ENCODE results near the gene NFX1. TPM values are rescaled to one million over a fixed set of nuclear protein-coding genes. Genes with fewer than 3 reads are reported as not detected.
A peak's percentile ranks its signal among the peaks of the same experiment; 100 is the strongest.

NFX1 gene
- total RNA-seq = 10 to 100 TPM; 38.8 to 39.8 TPM

DNA sequence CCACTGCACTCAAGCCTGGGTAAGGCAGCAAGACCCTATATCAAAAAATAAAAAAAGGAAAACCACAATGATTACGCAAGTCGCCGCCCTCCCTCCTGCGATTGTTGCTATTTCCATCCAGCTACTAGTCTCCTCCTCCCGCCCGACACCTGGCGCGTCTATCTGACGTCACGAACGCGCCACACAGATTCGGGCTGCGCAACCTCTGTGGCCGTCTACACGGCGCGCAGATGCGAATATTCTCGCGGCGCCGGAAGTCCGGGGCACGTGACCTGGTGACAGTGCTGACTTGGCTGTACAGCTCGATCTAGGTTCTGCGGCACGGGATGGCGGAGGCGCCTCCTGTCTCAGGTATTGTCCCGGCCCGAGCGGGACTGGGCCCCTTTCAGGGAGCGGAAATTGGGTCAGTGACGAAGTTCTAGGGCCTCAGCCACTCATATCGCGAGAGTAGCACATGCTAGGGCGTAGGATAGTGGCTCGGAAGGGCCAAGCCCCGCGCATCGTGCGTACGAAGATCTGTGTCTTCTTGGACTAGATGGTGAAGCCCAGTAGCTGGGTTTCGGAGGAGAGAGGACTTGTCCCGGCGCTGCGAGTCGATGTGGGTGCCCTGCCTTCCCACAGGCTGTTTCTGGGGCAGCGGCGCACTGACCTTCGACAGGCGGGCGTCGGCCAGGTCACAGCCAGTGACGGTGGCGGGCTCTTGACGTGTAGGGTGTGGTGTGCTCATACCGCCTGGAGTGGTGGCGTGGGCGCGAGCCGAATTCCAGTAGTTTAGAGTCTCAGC, at the start of gene NFX1:
Gene NFX1 (plus strand): TSS at position 270 of the 784 bp plus-strand sequence. CDS start 57 bp downstream, at position 327.
- ATAC-seq (peak; percentile 91), DNase-seq (peak; percentile 99)
- peak within 1 kb of the TSS; percentile 100 for H3K27ac Mint-ChIP-seq
- H3K27me3 Mint-ChIP-seq (ENCODE audit: low read depth) = no peaks in the 10 kb centered on the region
- peaks cover 38% of the 10 kb centered on the region for H3K36me3 Mint-ChIP-seq (ENCODE audit: low read depth)
- H3K9me3 Mint-ChIP-seq (ENCODE audit: insufficient read depth) = no peaks in the 10 kb centered on the region
- H3K4me3 Mint-ChIP-seq = peak within 1 kb of the TSS; percentile 97
- ChIA-PET POLR2A (interaction anchor here (0.5 to 1.7 kb wide), 24 partner anchors 9 to 527 kb away, joined by 3 to 22 read pairs (median 5); partner anchors contain the start of genes B4GALT1, BAG1, CHMP5 and DNAJA1), CTCF (interaction anchor here (0.7 to 3.0 kb wide), 7 partner anchors 15 to 177 kb away, joined by 3 to 14 read pairs (median 4); no protein-coding TSS in a partner anchor)
- peaks cover 65% of the 10 kb centered on the region for H3K4me1 Mint-ChIP-seq (ENCODE audit: low read depth)

DNA sequence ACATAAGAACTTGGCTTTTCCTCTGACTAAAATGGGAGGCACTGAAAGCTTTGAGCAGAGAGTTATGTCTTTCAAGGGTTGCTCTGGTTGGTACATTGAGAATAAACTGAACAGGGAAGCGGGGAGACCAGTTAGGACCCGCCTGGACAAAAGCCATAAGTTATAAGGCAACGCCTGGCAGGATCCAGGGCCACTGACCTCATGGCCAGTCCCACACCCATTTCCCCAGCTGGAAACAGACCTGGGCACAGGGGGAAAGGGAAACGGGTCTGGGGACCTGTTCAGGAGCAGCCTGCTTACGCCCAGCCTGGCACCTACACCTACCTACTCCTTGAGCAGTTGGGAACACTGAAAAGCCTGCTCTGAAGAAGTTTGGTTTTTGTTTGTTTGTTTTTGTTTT, 49.0 kb upstream of the NFX1 start:
- POLR2A ChIA-PET = interaction anchor here (1.0 kb wide), 2 partner anchors 14 to 22 kb away, joined by 3 read pairs; no protein-coding TSS in a partner anchor
- H3K36me3 Mint-ChIP-seq (ENCODE audit: low read depth) = no peaks in the 10 kb centered on the region
- ATAC-seq (no peak), DNase-seq (no peak)
- H3K27ac Mint-ChIP-seq = no peak overlapping the region
- no peaks in the 10 kb centered on the region for H3K27me3 Mint-ChIP-seq (ENCODE audit: low read depth)
- CTCF ChIA-PET = interaction anchor here (2.8 kb wide), 1 partner anchor 15 kb away, joined by 12 read pairs; no protein-coding TSS in a partner anchor
- peaks cover 4% of the 10 kb centered on the region for H3K4me1 Mint-ChIP-seq (ENCODE audit: low read depth)
- H3K4me3 Mint-ChIP-seq = no peak overlapping the region
- no peaks in the 10 kb centered on the region for H3K9me3 Mint-ChIP-seq (ENCODE audit: insufficient read depth)

DNA sequence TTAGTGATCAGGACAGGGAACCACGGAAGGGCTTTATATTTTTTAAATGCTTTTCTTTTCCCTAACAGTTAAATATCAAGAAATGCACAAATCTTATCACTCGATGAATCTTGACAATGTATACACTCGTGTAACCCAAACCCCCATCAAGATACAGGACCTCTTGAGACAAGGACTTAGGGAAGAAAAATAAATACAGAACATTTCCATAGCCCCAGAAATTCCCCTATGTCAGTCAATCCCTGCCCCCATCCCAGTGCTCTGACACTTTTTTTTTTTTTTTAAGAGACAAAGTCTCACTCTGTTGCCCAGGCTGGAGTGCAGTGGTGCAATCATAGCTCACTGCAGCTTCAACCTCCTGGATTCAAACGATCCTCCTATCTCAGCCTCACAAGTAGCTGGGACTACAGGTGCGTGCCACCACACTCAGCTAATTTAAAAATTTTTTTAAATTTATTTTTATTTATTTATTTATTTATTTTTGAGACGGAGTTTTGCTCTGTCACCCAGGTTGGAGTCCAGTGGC, 47.6 kb upstream of the NFX1 start:
- DNase-seq = no peak
- Mint-ChIP-seq H3K4me3 (no peak overlapping the region), H3K27ac (no peak overlapping the region), H3K4me1 (ENCODE audit: low read depth) (peaks cover 4% of the 10 kb centered on the region), H3K27me3 (ENCODE audit: low read depth) (no peaks in the 10 kb centered on the region), H3K36me3 (ENCODE audit: low read depth) (peaks cover 7% of the 10 kb centered on the region), H3K9me3 (ENCODE audit: insufficient read depth) (no peaks in the 10 kb centered on the region)
- CTCF ChIA-PET = interaction anchor here (0.8 to 1.1 kb wide), 2 partner anchors 17 to 224 kb away, joined by 3 to 6 read pairs; no protein-coding TSS in a partner anchor
- ATAC-seq = no peak
- POLR2A ChIA-PET = no interaction called here

DNA sequence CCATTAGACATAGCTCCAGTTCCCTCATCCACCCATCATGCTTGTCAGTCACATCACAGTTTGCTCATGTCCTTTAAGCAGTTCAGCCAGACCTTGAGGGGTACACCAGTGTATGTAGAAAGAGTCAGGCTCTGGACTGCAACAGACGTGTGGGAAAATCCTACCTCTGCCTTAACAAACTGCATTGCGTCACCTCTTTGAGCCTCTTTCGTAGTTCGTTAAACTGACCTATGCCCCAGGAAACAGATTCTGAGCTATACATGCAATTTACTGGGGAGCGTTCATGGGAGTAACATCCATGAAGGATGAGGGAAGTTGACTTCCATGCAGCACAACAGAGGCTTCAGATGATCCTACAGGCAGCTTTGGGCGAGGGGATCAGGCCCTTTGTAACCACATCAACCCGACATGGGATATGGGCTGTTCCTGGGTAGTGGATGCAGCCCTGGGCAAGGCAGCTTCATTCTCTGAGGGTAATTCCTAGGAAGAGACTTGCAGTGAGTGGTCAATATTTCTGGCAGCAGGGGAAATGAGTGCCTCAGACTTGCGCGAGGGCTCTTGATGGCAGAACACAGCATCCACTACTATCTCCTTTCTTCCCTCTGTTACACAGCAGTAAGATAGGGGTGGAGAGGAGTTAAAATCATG, 46.1 kb upstream of the NFX1 start:
- no peak overlapping the region for H3K4me3 Mint-ChIP-seq
- POLR2A ChIA-PET = interaction anchor here (0.7 to 1.1 kb wide), 3 partner anchors 8 to 46 kb away, joined by 3 to 4 read pairs (median 3); partner anchors contain the start of gene NFX1
- no peak overlapping the region for H3K27ac Mint-ChIP-seq
- DNase-seq (no peak), ATAC-seq (no peak)
- H3K36me3 Mint-ChIP-seq (ENCODE audit: low read depth) = peaks cover 10% of the 10 kb centered on the region
- CTCF ChIA-PET = interaction anchor here (1.1 to 1.6 kb wide), 2 partner anchors 12 to 18 kb away, joined by 5 read pairs; no protein-coding TSS in a partner anchor
- H3K27me3 Mint-ChIP-seq (ENCODE audit: low read depth) = no peaks in the 10 kb centered on the region
- peaks cover 7% of the 10 kb centered on the region for H3K4me1 Mint-ChIP-seq (ENCODE audit: low read depth)
- H3K9me3 Mint-ChIP-seq (ENCODE audit: insufficient read depth) = no peaks in the 10 kb centered on the region

DNA sequence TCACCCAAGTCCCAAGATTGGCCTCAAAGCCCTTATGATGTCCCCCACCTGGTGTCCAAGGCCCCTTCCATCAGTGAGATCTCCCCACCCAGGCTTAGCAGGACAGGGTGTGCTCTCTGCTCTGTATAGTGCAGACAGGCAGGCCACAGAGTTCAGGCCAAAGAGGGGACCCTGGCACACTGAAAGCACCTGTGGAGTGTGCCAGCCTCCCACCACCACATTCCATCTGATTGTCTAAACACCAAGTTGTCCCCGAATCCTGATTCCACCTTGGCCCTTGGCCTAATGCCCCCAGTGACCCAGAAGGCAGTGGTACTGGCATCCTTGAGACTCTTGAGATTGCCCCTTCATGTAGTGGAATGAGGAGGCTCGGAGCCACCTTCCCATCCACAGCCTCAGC, 45.0 kb upstream of the NFX1 start:
- Mint-ChIP-seq H3K36me3 (ENCODE audit: low read depth) (peaks cover 10% of the 10 kb centered on the region), H3K27me3 (ENCODE audit: low read depth) (no peaks in the 10 kb centered on the region), H3K4me1 (ENCODE audit: low read depth) (peaks cover 9% of the 10 kb centered on the region), H3K9me3 (ENCODE audit: insufficient read depth) (no peaks in the 10 kb centered on the region), H3K27ac (peak overlapping the region; percentile 27), H3K4me3 (no peak overlapping the region)
- ATAC-seq = no peak
- CTCF ChIA-PET = interaction anchor here (1.6 kb wide), 1 partner anchor 13 kb away, joined by 5 read pairs; no protein-coding TSS in a partner anchor
- DNase-seq = no peak
- POLR2A ChIA-PET = no interaction called here

DNA sequence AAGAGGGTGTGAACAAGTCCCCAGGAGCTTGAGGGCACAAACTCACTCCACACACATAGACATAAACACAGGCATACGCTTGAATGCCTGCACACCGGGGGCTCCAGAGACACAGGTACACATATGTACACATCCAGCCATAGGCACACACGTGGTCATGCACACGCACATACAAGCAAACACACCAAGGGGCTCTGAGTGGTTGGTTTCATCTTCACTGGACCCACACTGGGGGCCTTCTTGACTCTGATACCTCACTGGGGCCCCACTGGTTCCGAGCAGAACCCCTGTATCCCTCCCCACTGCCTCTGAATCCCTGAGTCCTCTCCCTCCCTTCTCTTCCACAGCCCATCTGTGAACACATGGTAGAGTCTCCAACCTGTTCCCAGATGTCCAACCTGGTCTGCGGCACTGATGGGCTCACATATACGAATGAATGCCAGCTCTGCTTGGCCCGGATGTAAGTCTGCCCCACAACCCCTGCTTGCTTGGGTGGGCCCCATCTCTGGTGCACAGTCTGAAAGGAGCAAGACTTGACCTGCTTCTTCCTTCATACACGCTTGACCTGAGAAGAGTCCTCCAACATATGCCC, 44.0 kb upstream of the NFX1 start:
- no peak overlapping the region for H3K27ac Mint-ChIP-seq
- H3K36me3 Mint-ChIP-seq (ENCODE audit: low read depth) = peaks cover 11% of the 10 kb centered on the region
- no peaks in the 10 kb centered on the region for H3K27me3 Mint-ChIP-seq (ENCODE audit: low read depth)
- DNase-seq (no peak), ATAC-seq (no peak)
- H3K9me3 Mint-ChIP-seq (ENCODE audit: insufficient read depth) = no peaks in the 10 kb centered on the region
- ChIA-PET POLR2A (interaction anchor here (1.5 kb wide), 1 partner anchor 18 kb away, joined by 7 read pairs; the partner anchor contains the start of genes BAG1 and CHMP5), CTCF (no interaction called here)
- peaks cover 10% of the 10 kb centered on the region for H3K4me1 Mint-ChIP-seq (ENCODE audit: low read depth)
- H3K4me3 Mint-ChIP-seq = no peak overlapping the region

DNA sequence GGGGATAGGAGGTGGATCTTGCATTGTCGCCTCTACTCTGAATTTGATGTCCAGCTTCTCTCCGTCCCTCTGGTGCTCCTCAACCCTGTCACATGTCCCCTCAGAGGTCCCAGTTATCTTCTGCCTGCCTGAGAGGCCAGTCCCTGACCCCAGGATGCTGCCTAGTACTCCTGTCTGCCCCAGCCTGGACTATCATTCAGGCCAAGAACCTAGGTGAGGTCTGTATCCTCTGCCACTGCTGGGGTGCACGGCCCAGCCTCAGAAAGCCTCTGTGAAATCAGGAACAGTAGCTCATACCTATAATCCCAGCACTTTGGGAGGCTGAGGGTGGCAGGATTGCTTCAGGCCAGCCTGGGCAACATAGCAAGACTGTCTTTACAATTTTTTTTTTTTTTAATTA, 41.7 kb upstream of the NFX1 start:
- H3K27me3 Mint-ChIP-seq (ENCODE audit: low read depth) = no peaks in the 10 kb centered on the region
- CTCF ChIA-PET = no interaction called here
- no peaks in the 10 kb centered on the region for H3K9me3 Mint-ChIP-seq (ENCODE audit: insufficient read depth)
- H3K4me1 Mint-ChIP-seq (ENCODE audit: low read depth) = peaks cover 10% of the 10 kb centered on the region
- ATAC-seq (no peak), DNase-seq (no peak)
- peaks cover 23% of the 10 kb centered on the region for H3K36me3 Mint-ChIP-seq (ENCODE audit: low read depth)
- no peak overlapping the region for H3K4me3 Mint-ChIP-seq
- POLR2A ChIA-PET = no interaction called here
- peak overlapping the region; percentile 64 for H3K27ac Mint-ChIP-seq

DNA sequence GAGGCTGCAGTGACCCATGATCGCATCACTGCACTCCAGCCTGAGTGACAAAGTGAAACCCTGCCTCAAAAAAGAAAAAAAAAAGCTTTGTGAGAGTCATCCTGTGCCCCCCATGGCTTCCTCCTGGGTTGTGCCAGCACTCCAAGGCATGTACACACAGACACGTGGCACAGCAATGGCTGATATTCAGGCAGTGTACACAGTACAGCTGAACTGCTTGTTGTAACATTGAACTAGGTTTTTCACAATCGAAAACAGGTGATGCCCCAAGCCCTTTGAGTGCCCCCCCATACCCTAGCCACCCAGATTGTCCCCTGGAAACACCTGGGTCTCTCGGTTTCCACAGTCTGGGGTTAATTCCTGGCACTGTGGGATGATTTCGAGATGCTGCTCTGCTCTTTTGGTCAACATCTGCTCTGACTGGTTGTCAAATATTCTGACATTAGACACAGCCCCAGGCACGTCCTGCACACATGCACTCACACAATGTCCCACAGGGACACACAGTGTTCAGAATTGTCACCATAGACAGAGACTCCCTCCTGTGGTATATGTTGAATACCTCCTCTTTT, 41.1 kb upstream of the NFX1 start:
- CTCF ChIA-PET = no interaction called here
- Mint-ChIP-seq H3K4me1 (ENCODE audit: low read depth) (peaks cover 10% of the 10 kb centered on the region), H3K36me3 (ENCODE audit: low read depth) (peaks cover 23% of the 10 kb centered on the region), H3K27me3 (ENCODE audit: low read depth) (no peaks in the 10 kb centered on the region), H3K27ac (peak overlapping the region; percentile 32), H3K4me3 (no peak overlapping the region), H3K9me3 (ENCODE audit: insufficient read depth) (no peaks in the 10 kb centered on the region)
- peak; percentile 20 for ATAC-seq
- no peak for DNase-seq
- POLR2A ChIA-PET = interaction anchor here (1.1 kb wide), 1 partner anchor 11 kb away, joined by 3 read pairs; no protein-coding TSS in a partner anchor

DNA sequence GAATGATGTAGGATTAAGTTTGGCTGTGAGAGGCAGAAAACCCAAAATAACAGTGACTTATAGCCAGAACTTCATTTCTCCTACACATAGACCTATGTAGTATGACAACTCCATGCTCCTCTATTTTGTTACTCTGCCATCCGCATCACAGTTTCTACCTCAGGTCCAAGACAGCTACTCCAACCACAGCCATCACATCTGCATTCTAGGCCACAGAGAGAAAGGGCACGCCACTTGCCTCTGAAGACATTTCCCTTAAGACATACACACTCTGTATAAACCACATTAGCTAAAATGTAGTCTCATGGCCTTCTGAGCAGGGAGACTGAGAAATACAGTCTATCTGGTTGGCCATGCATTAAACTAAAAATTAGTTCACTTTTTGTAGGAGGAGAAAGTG, 40.3 kb upstream of the NFX1 start:
- H3K9me3 Mint-ChIP-seq (ENCODE audit: insufficient read depth) = no peaks in the 10 kb centered on the region
- POLR2A ChIA-PET = interaction anchor here (1.1 kb wide), 1 partner anchor 10 kb away, joined by 3 read pairs; no protein-coding TSS in a partner anchor
- H3K27ac Mint-ChIP-seq = peak overlapping the region; percentile 14
- H3K4me1 Mint-ChIP-seq (ENCODE audit: low read depth) = peaks cover 10% of the 10 kb centered on the region
- ATAC-seq = no peak
- no peak for DNase-seq
- H3K36me3 Mint-ChIP-seq (ENCODE audit: low read depth) = peaks cover 31% of the 10 kb centered on the region
- no peak overlapping the region for H3K4me3 Mint-ChIP-seq
- CTCF ChIA-PET = no interaction called here
- H3K27me3 Mint-ChIP-seq (ENCODE audit: low read depth) = no peaks in the 10 kb centered on the region

DNA sequence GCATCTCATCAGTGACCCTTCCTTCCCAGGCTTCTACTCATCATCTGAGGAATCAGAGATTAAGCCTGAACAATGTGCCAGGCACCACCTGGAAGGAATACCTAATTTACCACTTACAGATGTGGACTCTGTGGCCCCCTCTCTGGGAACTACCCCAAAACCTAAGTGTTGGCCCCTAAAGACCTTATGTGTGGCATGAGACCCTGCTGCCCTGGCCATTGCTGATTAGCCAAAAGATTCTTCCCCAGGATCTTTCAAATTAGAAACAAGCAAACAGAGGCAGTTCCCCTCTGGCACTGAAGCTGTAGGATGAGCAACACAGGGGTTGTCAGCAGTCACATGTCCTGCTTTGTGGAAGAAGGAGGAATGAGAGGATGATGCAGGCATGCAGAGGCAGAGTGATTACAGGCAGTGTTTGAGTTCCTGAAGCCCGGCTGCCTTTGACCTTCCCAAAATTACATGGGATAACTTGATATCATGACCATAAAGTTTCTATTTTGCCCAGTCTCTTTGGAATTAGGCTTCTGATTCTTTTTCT, 39.8 kb upstream of the NFX1 start:
- Mint-ChIP-seq H3K36me3 (ENCODE audit: low read depth) (peaks cover 34% of the 10 kb centered on the region), H3K27ac (no peak overlapping the region)
- POLR2A ChIA-PET = no interaction called here

DNA sequence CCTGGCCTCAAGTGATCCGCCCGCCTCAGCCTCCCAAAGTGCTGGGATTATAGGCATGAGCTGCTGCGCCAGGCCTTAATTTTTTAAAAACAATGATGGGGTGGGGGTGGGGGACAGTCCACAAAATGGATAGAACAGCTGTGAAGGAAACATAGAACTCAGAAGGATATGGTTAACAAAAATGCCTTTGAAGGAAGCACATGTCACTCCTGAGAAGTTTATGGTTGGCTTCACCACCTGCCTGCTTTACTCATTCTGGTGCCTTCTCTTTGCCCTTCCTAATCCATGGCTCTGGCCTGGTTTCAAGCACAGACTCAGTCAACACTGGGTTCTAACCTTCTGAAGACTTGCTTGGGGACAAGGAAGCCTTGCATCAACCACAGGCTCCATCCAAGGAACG, 36.1 kb upstream of the NFX1 start:
- no peak for DNase-seq
- POLR2A ChIA-PET = interaction anchor here (0.9 kb wide), 1 partner anchor 13 kb away, joined by 3 read pairs; no protein-coding TSS in a partner anchor

More for the DNA sequence above, 39.8 kb upstream of the NFX1 start:
- no peaks in the 10 kb centered on the region for H3K27me3 Mint-ChIP-seq (ENCODE audit: low read depth)
- no peak overlapping the region for H3K4me3 Mint-ChIP-seq
- no peaks in the 10 kb centered on the region for H3K9me3 Mint-ChIP-seq (ENCODE audit: insufficient read depth)
- DNase-seq (no peak), ATAC-seq (no peak)
- H3K4me1 Mint-ChIP-seq (ENCODE audit: low read depth) = peaks cover 10% of the 10 kb centered on the region
- CTCF ChIA-PET = no interaction called here

More for the DNA sequence above, 36.1 kb upstream of the NFX1 start:
- Mint-ChIP-seq H3K4me1 (ENCODE audit: low read depth) (peaks cover 14% of the 10 kb centered on the region), H3K27me3 (ENCODE audit: low read depth) (no peaks in the 10 kb centered on the region), H3K9me3 (ENCODE audit: insufficient read depth) (no peaks in the 10 kb centered on the region), H3K36me3 (ENCODE audit: low read depth) (peaks cover 53% of the 10 kb centered on the region), H3K4me3 (no peak overlapping the region), H3K27ac (no peak overlapping the region)
- ATAC-seq = no peak
- CTCF ChIA-PET = interaction anchor here (1.4 kb wide), 1 partner anchor 10 kb away, joined by 3 read pairs; no protein-coding TSS in a partner anchor
